Measurements from ENCODE around the gene NTSR2. TPM values are rescaled to one million over a fixed set of nuclear protein-coding genes. Genes with fewer than 3 reads are reported as not detected.

Gene NTSR2
- total RNA-seq, 1 donor from 2014 or later: not detected

DNA sequence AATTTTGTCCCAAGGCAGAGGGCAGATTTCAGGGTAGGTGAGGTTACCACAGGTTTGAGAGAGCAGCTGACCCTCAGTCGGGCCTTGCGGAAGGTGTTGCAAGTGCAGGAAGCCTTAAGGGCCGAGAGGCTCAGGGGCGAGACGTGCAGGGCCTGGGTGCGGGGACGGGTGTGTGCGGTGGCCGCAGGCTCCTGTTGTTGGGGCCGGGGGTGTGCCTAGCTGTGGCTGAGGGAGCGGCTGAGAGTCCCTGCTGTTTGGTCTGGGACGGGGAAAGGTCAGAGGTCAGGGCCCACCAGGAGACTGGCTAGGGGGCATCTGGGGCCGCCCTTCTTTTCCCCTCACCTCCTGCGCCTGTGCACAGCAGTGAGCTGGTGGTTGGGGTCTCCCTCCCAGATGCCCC is 52.5 kb downstream of the NTSR2 start:
- intact Hi-C loops (cut with micrococcal nuclease): no loop called here
- no peaks in the 10 kb centered on the region for H3K27me3 Mint-ChIP-seq (ENCODE audit: insufficient read depth)
- no peak overlapping the region for H3K4me3 Mint-ChIP-seq
- H3K27ac Mint-ChIP-seq: no peak overlapping the region
- H3K36me3 Mint-ChIP-seq (ENCODE audit: low read depth): no peaks in the 10 kb centered on the region
- H3K4me1 Mint-ChIP-seq (ENCODE audit: low read depth): no peaks in the 10 kb centered on the region
- no peak for DNase-seq (ENCODE audit: low spot score)
- no peaks in the 10 kb centered on the region for H3K9me3 Mint-ChIP-seq

DNA sequence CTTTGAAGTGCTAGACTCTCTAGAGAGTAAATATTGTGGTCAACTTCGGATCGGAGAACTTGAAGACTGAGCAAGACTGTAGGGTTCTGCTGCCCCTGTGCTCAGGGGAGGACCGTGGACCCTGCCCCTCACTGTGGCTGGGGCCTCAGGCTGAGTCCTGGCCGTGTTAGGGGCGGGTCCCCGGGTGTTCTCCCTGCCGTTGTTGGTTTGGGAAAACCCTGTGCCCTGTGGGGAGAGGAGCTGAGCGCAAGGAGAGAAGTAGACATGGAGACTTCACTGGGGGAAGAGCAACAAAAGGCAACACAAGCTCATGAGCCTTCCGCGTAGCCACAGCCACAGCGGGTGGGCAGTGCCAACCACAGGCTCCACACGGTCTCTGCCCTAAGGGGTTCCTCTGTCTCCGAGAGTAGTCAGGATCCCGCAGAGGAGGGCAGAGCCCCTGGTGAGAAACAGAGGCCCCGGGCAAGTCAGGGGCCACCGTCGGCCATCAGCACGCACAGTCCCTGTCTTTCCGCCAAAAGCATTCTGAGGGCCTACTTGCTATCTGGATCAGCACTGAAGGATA is 53.1 kb downstream of the NTSR2 start:
- intact Hi-C loops (cut with micrococcal nuclease): no loop called here
- H3K27ac Mint-ChIP-seq: no peak overlapping the region
- no peaks in the 10 kb centered on the region for H3K36me3 Mint-ChIP-seq (ENCODE audit: low read depth)
- no peak for DNase-seq (ENCODE audit: low spot score)
- H3K4me3 Mint-ChIP-seq: no peak overlapping the region
- no peaks in the 10 kb centered on the region for H3K4me1 Mint-ChIP-seq (ENCODE audit: low read depth)
- no peaks in the 10 kb centered on the region for H3K9me3 Mint-ChIP-seq
- no peaks in the 10 kb centered on the region for H3K27me3 Mint-ChIP-seq (ENCODE audit: insufficient read depth)

DNA sequence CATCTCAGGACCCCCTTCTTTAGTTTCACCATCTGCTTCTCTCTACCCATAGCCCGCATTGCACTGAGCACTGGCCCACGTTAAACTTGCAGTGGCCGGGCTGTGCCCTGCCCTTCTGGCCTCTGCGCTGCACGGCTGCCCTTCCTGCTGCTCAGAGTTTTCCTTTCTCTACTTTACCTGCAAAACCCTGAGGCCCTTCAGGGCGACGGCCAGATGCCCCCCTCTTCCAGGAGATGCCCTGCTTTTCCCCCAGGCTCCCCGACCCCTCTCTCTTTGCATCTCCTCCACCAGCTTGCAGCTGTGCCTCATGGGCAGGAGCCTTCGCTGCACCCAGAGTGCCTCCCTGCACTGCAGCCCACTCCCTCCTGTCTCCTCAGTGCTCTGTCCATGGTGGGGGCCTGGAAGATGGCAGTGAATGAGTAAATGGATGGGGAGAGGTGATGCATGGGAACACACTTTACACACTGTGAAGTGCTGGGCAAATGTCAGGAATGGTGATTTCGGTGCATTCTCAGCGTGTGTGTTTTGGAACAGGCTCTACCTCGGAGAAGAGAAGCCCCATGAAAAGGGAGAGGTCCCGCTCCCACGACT is 53.8 kb downstream of the NTSR2 start:
- DNase-seq (ENCODE audit: low spot score): no peak
- Mint-ChIP-seq H3K9me3 (no peaks in the 10 kb centered on the region), H3K27ac (no peak overlapping the region), H3K4me1 (ENCODE audit: low read depth) (no peaks in the 10 kb centered on the region), H3K4me3 (no peak overlapping the region), H3K36me3 (ENCODE audit: low read depth) (no peaks in the 10 kb centered on the region), H3K27me3 (ENCODE audit: insufficient read depth) (no peaks in the 10 kb centered on the region)
- intact Hi-C loops (cut with micrococcal nuclease): no loop called here

- Mint-ChIP-seq H3K4me1 (ENCODE audit: low read depth) (no peaks in the 10 kb centered on the region), H3K27ac (no peak overlapping the region), H3K27me3 (ENCODE audit: insufficient read depth) (no peaks in the 10 kb centered on the region), H3K4me3 (no peak overlapping the region), H3K36me3 (ENCODE audit: low read depth) (no peaks in the 10 kb centered on the region), H3K9me3 (no peaks in the 10 kb centered on the region)
- no peak for DNase-seq (ENCODE audit: low spot score)
- intact Hi-C loops (cut with micrococcal nuclease): no loop called here
These were observed 54.8 kb downstream of the NTSR2 start for GRCh38 chr2:11615209-11615608.

DNA sequence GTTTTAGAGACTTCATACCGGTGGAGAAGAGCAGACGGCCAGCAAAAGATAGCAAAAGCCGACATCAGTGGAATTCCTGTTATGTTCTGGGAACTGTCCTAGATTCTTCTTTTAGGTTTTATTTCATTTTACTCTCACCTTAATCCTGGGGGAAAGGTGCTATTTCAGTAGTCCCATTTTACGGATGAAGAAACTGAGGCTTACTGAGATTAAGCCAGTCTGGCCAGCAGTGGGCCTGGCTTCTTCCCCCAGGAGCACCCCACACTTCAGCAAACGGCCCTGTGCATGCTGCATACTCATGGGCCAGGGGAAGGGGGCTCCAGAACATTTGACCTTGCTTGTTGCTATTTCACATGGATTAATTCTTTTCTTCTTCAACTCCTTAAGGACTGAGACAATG is 56.7 kb downstream of the NTSR2 start:
- Mint-ChIP-seq H3K27ac (no peak overlapping the region), H3K36me3 (ENCODE audit: low read depth) (no peaks in the 10 kb centered on the region), H3K27me3 (ENCODE audit: insufficient read depth) (no peaks in the 10 kb centered on the region), H3K4me3 (no peak overlapping the region), H3K4me1 (ENCODE audit: low read depth) (no peaks in the 10 kb centered on the region), H3K9me3 (no peaks in the 10 kb centered on the region)
- intact Hi-C loops (cut with micrococcal nuclease): no loop called here
- no peak for DNase-seq (ENCODE audit: low spot score)

DNA sequence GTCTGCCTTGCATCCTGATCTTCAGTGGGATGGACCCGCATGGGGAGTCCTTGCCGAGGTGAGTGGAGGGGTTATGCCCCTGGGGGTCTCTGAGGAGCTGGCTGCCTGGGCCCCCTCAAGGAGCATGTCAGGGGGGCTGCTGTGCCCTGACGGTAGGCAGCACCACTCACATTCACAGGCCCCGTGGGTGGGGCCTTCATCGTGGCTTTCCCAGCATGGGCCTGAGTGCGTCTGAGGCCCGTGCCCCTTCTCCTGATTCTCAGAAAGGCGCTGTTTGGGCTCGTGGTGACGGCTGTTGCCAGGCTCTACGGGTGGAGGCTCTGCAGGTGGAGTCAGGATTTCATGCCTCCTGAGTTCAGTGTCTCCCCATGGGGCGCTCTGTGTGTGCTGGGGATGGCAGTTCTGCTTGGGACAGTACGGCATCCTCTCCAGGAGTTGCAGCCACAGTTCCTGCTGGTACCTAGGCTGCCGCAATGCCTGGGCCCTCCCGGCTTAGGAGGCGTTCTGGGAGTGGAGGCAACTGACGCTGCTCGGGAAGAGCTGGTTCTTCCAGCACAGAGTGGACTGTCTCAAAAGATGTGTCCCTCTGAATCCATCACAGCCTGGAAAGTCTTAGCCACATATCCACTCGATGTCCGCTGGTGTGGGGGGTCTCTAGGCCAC is 57.3 kb downstream of the NTSR2 start:
- H3K36me3 Mint-ChIP-seq (ENCODE audit: low read depth): no peaks in the 10 kb centered on the region
- H3K4me1 Mint-ChIP-seq (ENCODE audit: low read depth): no peaks in the 10 kb centered on the region
- H3K27ac Mint-ChIP-seq: no peak overlapping the region
- no peaks in the 10 kb centered on the region for H3K27me3 Mint-ChIP-seq (ENCODE audit: insufficient read depth)
- no peak for DNase-seq (ENCODE audit: low spot score)
- intact Hi-C loops (cut with micrococcal nuclease): no loop called here
- no peak overlapping the region for H3K4me3 Mint-ChIP-seq
- no peaks in the 10 kb centered on the region for H3K9me3 Mint-ChIP-seq

DNA sequence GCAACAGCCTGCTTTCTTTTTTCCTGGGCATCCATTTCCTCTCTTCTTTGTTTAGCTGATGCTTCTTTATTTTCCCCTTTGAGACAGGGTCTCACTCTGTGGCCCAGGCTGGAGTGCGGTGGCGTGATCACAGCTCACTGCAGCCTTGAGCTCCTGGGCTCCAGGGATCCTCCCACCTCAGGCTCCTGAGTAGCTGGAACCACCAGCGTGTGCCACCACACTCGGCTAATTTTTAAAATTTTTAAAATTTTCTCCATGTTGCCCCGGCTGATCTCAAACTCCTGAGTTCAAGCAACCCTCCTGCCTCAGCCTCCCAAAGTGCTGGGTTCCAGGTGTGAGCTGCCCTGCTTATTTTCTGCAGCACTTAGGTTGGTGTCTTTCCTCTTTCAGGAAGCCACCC is 58.7 kb downstream of the NTSR2 start:
- no peak overlapping the region for H3K4me3 Mint-ChIP-seq
- no peaks in the 10 kb centered on the region for H3K4me1 Mint-ChIP-seq (ENCODE audit: low read depth)
- no peaks in the 10 kb centered on the region for H3K9me3 Mint-ChIP-seq
- no peak overlapping the region for H3K27ac Mint-ChIP-seq
- no peak for DNase-seq (ENCODE audit: low spot score)
- no peaks in the 10 kb centered on the region for H3K27me3 Mint-ChIP-seq (ENCODE audit: insufficient read depth)
- H3K36me3 Mint-ChIP-seq (ENCODE audit: low read depth): no peaks in the 10 kb centered on the region
- intact Hi-C loops (cut with micrococcal nuclease): no loop called here

GRCh38 chr2:11610624-11611242 is 59.3 kb downstream of the NTSR2 start:
- DNase-seq (ENCODE audit: low spot score): no peak
- Mint-ChIP-seq H3K27ac (no peak overlapping the region), H3K36me3 (ENCODE audit: low read depth) (no peaks in the 10 kb centered on the region), H3K4me1 (ENCODE audit: low read depth) (no peaks in the 10 kb centered on the region), H3K4me3 (no peak overlapping the region), H3K9me3 (no peaks in the 10 kb centered on the region), H3K27me3 (ENCODE audit: insufficient read depth) (no peaks in the 10 kb centered on the region)
- intact Hi-C loops (cut with micrococcal nuclease): no loop called here

Other genes starting within 250 kb of the NTSR2 start
- gene E2F6, start 204.0 kb downstream of the NTSR2 start, total RNA-seq: 22.1 and 23.7 TPM in 2 replicates
- 0.10 and 0.41 TPM in 2 replicates for gene GREB1, start 136.2 kb downstream of the NTSR2 start, total RNA-seq
- 46.0 and 49.5 TPM in 2 replicates for gene LPIN1, start 76.4 kb upstream of the NTSR2 start, total RNA-seq

All from activated T-helper 1 cell treated with anti-CD3 and anti-CD28 coated beads, Interleukin-12 subunit alpha, Interleukin-12 subunit beta, Interleukin-2, Interleukin-4 antibody, amounts not matched to agents 30 ng/mL and 10 ng/mL and 1 ng/mL, durations not matched to agents 14 hours and 24 hours and 36 hours (primary cell).